Measurements from ENCODE around the gene IFT88.

DNA sequence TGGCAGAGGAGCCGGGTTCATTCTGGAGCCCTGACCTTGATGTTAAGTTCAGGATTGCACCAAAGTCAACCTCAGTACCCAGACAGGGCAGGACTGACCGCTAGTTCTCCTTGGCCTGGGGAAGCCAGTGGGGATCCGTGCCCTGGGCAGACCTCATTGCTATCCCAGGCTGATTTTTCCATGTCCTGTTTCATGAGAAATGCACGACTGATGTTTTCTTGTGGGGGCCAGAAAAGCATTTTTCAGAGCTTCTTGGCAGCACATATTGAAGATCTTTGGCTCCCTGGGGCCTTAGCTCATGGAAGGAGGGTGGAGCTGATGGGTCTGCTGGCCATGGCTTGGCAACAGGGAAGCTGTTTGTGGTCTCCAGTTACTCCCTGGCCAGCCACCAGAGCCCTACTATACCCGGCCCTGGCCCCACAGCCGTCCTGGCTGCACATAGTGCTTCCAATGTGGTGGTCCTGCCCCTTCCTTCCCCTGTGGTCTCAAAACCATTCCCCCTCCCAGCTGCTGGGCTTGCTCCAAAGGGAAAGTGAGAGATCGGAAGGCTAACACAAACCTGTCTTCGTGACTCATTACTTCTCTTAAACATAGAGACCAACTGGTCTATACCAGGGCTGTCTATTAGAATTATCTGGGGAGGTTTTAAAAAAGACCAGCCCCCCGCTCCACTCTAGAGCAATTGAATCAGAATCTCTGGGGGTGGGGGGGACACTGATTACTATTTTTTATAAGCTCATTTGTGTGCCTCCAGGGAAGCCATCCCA, 147.8 kb downstream of the IFT88 start:
- no peak for TF ChIP-seq EZH2 (IDR thresholded peaks at IDR 0.05; ENCODE audit: low read length, unreplicated experiment)
- no peak for TF ChIP-seq CTCF (conservative IDR thresholded peaks at IDR 0.05; ENCODE audit: low read depth, low read length)
